Pancreas (tissue), 10 donors: ENCODE data around the gene EPHX1. TPM values are rescaled to one million over a fixed set of nuclear protein-coding genes. Genes with fewer than 3 reads are reported as not detected.
A peak's percentile ranks its signal among the peaks of the same experiment; 100 is the strongest.
"Not testable (repeated sequence)": the region's sequence is repeated elsewhere in the genome, so short reads cannot be mapped to it uniquely, and the experiment has no call there.

Experiments used
- ATAC-seq, 4 donors: fragments of 200-7000 bp; cut with Tn5 transposase; one replicate each; pipeline versions ENCODE4 v1.8.0 to v1.9.1; 2020; ENCODE audit warnings: mild to moderate bottlenecking in 4 of 4, moderate library complexity in 4 of 4
- DNase-seq, 6 donors: peaks; one replicate each; pipeline ENCODE4 v3.0.0-alpha.2; 2020
- FAIRE-seq: peaks from 2 replicates; lab custom pipeline; 2012; peaks lifted over from hg19 to GRCh38; lab: Jason Lieb, UNC
- H3K27ac ChIP-seq, 4 donors: fragments of 200-600 bp; sonication (generic); 1 replicate in 3 of 4; 2 replicates in 1 of 4; pipeline versions ENCODE4 v1.5.0 to v1.8.0; 2020
- H3K27me3 ChIP-seq, 4 donors: fragments of 200-600 bp; one replicate each; pipeline ENCODE4 v1.8.0; 2021
- H3K36me3 ChIP-seq, 3 donors: fragments of 200-600 bp; sonication (generic) in 1 of 3; one replicate each; pipeline versions ENCODE4 v1.5.0 to v1.8.0; 2020 to 2021
- H3K4me1 ChIP-seq, 3 donors: fragments of 200-600 bp; one replicate each; pipeline ENCODE4 v1.8.0; 2021
- H3K4me3 ChIP-seq, 4 donors: fragments of 200-600 bp; sonication (generic) in 2 of 4; one replicate each; pipeline versions ENCODE4 v1.5.0 to v1.8.0; 2020 to 2021
- H3K9me3 ChIP-seq, 4 donors: fragments of 200-600 bp; one replicate each; pipeline ENCODE4 v1.8.0; 2021
- WGBS, 2 donors: extraction: QIAGEN DNeasy Blood & Tissue Kit; methylation state at CpG; one replicate each; pipeline ENCODE4 v1.1.7; 2013; 5-methylcytosine and 5-hydroxymethylcytosine counted together
- intact Hi-C, 3 donors: fragments of 100-400 bp; cut with DNase I; formaldehyde crosslinking; loops; one replicate each; pipeline versions ENCODE4 v1.11.1 to v1.14.2; 2022
- polyA plus RNA-seq, 2 donors: library from polyadenylated mRNA; stranded (reverse); fragments of 200-250 nt; gene quantifications; one replicate each; pipeline ENCODE4 v1.2.3, GENCODE V29; 2013
- total RNA-seq, 6 donors: library from RNA; stranded (reverse); fragmentation: NEBNext Ultra II Directional in 4 of 6; extraction: Animal tissue kit (Norgen Biotek cat#: 25700) in 4 of 6; gene quantifications; one replicate each; pipeline versions ENCODE4 v1.2.1 to v1.2.4, GENCODE V29; 2021 to 2023
- TF ChIP-seq, protein P1 (sequence below), 4 donors: fragments of 200-600 bp; sonication (generic) in 3 of 4; IDR thresholded peaks; one replicate each; pipeline versions ENCODE4 v1.5.0 to v1.8.0; 2021; ENCODE audit warnings: antibody characterized with exemption in 4 of 4
- donor health status: healthy with polysubstance abuse.
- donor health status: DM: no; HTN: no; CAD: no; lungs with moderate emphysema.
- donor health status: DM: no; HTN: no; CAD: no.
- donor health status: control.
- donor health status: control.
- donor health status: Bipolar disorder and iron deficiency.
- donor health status: DM: yes; HTN: yes; CAD: no.
- donor health status: DM: no; HTN: no; CAD: no.
- donor health status: DM: no; HTN: no; CAD: no.
- donor health status: DM: yes; HTN: yes; CAD: no.

The EPHX1 gene
- total and polyA plus RNA-seq, 8 donors = 26.1 to 168 (median 124) TPM

GRCh38 chr1:225813214-225813964 is 3.5 kb downstream of the EPHX1 start:
- no peaks in the 10 kb centered on the region for H3K9me3 ChIP-seq
- 12 to 20% methylated on average over 10 of the region's 10 CpGs for WGBS, 2 donors
- TF ChIP-seq, protein P1, sequence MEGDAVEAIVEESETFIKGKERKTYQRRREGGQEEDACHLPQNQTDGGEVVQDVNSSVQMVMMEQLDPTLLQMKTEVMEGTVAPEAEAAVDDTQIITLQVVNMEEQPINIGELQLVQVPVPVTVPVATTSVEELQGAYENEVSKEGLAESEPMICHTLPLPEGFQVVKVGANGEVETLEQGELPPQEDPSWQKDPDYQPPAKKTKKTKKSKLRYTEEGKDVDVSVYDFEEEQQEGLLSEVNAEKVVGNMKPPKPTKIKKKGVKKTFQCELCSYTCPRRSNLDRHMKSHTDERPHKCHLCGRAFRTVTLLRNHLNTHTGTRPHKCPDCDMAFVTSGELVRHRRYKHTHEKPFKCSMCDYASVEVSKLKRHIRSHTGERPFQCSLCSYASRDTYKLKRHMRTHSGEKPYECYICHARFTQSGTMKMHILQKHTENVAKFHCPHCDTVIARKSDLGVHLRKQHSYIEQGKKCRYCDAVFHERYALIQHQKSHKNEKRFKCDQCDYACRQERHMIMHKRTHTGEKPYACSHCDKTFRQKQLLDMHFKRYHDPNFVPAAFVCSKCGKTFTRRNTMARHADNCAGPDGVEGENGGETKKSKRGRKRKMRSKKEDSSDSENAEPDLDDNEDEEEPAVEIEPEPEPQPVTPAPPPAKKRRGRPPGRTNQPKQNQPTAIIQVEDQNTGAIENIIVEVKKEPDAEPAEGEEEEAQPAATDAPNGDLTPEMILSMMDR (IDR thresholded peaks at IDR 0.05) = no peak
- intact Hi-C loops = no loop called here
- FAIRE-seq = no peak
- peak; percentile 35 to 52 (median 41) for ATAC-seq
- DNase-seq = peak in 3 of 6 donors; percentile 59 to 67 (median 59)
- no peak overlapping the region for H3K4me3 ChIP-seq
- peaks cover 62 to 67% (median 66%) of the 10 kb centered on the region in 3 donors for H3K4me1 ChIP-seq
- H3K27ac ChIP-seq = peak overlapping the region; percentile 61 to 83 (median 78)
- no peaks in the 10 kb centered on the region for H3K36me3 ChIP-seq
- no peaks in the 10 kb centered on the region for H3K27me3 ChIP-seq

GRCh38 chr1:225814381-225814780 is 4.5 kb downstream of the EPHX1 start:
- WGBS, 2 donors = 42 to 56% methylated on average over 7 of the region's 7 CpGs
- Histone ChIP-seq H3K27me3 (no peaks in the 10 kb centered on the region), H3K4me3 (no peak overlapping the region), H3K27ac (peak overlapping the region; percentile 17 to 83 (median 78)), H3K36me3 (no peaks in the 10 kb centered on the region), H3K4me1 (peaks cover 68 to 74% (median 70%) of the 10 kb centered on the region in 3 donors), H3K9me3 (no peaks in the 10 kb centered on the region)
- DNase-seq (no peak), ATAC-seq (no peak), FAIRE-seq (no peak)
- intact Hi-C loops = no loop called here
- TF ChIP-seq, protein P1 (IDR thresholded peaks at IDR 0.05) = no peak

GRCh38 chr1:225815090-225815489 is 5.2 kb downstream of the EPHX1 start:
- Histone ChIP-seq H3K4me1 (peaks cover 75 to 81% (median 77%) of the 10 kb centered on the region in 3 donors), H3K27ac (peak overlapping the region in 3 of 4 donors; percentile 75 to 83 (median 82))
- DNase-seq, intact Hi-C loops, H3K9me3 ChIP-seq, ATAC-seq, FAIRE-seq, H3K27me3 ChIP-seq, H3K36me3 ChIP-seq, H3K4me3 ChIP-seq: not testable (repeated sequence)
- 72 to 78% methylated on average over 7 of the region's 7 CpGs for WGBS, 2 donors

DNA sequence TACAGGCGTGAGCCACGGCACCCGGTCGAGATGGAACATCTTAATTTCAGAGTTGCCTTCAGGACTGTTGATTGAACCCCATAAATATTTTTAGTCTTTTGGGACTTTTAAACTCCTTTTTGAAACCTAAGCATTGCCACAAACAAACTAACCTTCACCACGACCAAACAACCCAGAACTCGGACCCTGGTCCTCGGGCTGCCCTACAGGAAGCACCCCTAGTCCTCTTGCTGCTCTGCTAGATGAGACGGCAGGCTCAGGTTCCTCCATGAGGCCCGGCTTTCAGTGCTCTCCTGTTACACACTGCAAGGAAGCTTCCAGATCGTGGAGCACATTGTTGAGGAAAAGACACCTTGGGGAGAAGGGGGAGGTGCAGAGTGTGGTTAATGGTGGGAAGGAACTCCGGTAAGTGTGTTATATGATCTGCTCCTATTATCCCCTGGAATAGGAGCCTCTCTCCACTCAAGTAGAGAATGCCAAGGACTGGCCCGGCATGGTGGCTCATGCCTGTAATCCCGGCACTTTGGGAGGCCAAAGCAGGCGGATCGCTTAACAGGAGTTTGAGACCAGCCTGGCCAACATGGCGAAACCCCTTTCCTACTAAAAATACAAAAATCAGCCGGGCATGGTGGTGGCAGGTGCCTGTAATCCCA is 5.7 kb downstream of the EPHX1 start:
- DNase-seq = no peak
- intact Hi-C loops = no loop called here
- TF ChIP-seq, protein P1 (IDR thresholded peaks at IDR 0.05) = no peak
- WGBS, 2 donors = 85 to 89% methylated on average over 17 of the region's 17 CpGs
- no peak for FAIRE-seq
- Histone ChIP-seq H3K9me3 (no peaks in the 10 kb centered on the region), H3K4me3 (no peak overlapping the region), H3K27me3 (no peaks in the 10 kb centered on the region), H3K36me3 (no peaks in the 10 kb centered on the region), H3K27ac (peak overlapping the region in 2 of 4 donors; percentile 12 to 83), H3K4me1 (peaks cover 81 to 86% (median 82%) of the 10 kb centered on the region in 3 donors)
- ATAC-seq = no peak

- peak; percentile 5 to 22 (median 15) for ATAC-seq
- WGBS, 2 donors = 39 to 43% methylated on average over 17 of the region's 17 CpGs
- intact Hi-C loops = no loop called here
Measured at GRCh38 chr1:225816643-225817538, 7.0 kb downstream of the EPHX1 start.

More at GRCh38 chr1:225816643-225817538, 7.0 kb downstream of the EPHX1 start:
- no peaks in the 10 kb centered on the region for H3K27me3 ChIP-seq
- DNase-seq = peak in 1 of 6 donors; percentile 60
- H3K4me1 ChIP-seq = peaks cover 90 to 91% (median 90%) of the 10 kb centered on the region in 3 donors
- H3K4me3 ChIP-seq = no peak overlapping the region
- no peaks in the 10 kb centered on the region for H3K9me3 ChIP-seq
- no peak for FAIRE-seq
- H3K27ac ChIP-seq = peak overlapping the region; percentile 56 to 83 (median 68)
- TF ChIP-seq, protein P1 (IDR thresholded peaks at IDR 0.05) = no peak
- H3K36me3 ChIP-seq = no peaks in the 10 kb centered on the region
